HG03575 (cell line): ENCODE data around the gene TWIST2.

Experiments used
- ATAC-seq: cut with Tn5 transposase; IDR thresholded peaks from one replicate; pipeline ENCODE4 v1.9.1; 2021; ENCODE audit not compliant: unreplicated experiment, insufficient number of reproducible peaks, low FRiP score; ENCODE audit errors: extremely low read depth

Gene TWIST2

GRCh38 chr2:238896641-238897040, 48.8 kb downstream of the TWIST2 start:
- no peak for ATAC-seq

DNA sequence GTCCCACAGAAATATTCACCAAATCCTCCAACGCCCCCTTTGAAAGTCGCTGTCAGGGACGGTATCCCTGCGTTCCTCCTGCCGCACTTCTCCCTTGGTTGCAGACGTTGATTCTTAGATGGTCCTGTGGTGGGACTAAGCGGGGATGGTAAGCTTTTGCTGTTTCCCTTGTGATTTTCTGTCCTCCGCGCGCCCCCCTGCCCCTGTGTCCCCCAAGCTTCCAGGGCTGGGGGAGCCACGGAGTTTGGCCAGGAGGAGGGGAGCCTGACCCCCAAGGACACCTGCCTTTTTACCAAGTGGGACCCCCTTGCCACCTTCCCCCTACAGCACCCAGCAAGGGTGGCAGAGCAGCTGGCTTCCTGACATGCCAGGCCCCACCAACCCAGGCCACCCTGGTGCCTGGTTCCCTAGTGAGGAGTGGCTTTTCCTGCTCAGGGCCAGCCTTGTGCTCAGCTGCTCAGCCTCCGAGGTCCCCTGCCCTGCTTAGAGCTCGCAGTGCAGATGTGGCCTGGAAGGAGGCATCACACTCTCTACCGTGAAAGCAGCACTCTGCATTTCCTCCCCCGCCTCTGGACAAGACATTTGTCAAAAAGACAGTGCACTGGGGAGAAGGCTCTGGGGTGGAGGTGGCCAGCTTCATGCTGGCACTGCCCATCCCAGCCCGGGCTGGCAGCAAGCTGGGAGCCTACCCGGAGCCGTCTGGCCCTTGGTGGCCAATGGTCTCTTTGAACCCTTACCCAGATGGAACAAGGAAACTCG, 49.4 kb downstream of the TWIST2 start:
- no peak for ATAC-seq

DNA sequence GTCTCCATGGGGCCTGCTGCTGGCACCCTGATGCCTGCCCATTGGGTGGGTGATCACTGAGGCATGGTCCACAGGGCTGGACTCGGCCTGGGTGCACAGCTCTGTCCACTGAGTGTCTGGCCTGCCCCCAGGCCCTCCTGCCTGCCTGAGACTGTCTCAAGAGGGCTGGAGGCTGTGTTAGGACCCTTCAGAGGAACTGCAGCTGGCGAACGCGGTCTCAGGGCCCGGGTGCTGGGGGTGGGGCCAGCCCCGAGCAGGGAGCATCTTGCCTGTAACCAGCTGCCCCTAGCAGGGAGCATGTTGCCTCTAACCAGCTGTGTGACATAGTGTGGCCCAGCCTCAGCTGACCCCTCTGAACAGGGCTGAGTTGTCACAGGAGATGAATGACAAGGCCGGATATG, 50.0 kb downstream of the TWIST2 start:
- no peak for ATAC-seq

GRCh38 chr2:238898534-238899281, 50.8 kb downstream of the TWIST2 start:
- no peak for ATAC-seq

GRCh38 chr2:238899386-238899785, 51.5 kb downstream of the TWIST2 start:
- ATAC-seq: no peak

DNA sequence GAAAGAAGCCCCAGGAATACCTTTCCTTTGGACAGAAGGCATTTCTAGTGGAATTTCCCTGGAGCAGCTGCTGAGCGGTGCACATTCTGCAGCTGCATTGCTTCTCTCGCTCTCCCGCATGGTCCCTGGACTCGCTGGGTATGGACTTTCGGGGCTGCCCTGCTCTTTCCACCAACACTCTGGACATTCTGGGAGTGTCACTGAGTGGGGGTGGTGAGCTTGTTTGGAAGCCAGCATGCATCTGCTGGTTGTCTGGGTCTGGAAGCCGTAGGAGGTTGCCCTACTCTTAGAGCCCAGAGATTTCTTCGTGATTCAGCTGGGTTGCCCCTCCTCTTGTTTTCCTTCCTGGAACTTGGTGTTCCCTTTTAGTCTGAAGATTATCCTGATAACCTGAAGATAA, 52.6 kb downstream of the TWIST2 start:
- ATAC-seq: no peak

GRCh38 chr2:238901461-238902057, 53.7 kb downstream of the TWIST2 start:
- ATAC-seq: no peak

DNA sequence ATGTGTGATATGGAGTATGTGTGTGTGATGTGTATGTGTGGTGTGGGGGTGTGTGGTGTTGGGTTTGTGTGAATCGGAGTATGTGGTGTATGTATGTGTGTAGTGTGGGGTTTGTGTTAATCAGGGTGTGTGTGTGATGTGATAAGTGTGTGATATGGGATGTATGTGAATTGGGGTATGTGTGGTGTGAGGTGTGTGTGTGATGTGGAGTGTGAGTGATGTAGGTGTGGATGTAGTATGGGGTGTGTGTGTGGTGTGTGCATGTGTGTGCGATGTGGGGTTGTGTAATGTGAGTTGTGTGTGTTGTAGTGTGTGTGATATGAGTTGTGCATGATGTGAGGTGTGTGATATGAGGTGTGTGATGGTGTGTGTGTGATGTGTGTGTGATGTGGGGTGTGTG, 54.4 kb downstream of the TWIST2 start:
- ATAC-seq: no peak

GRCh38 chr2:238903141-238903540, 55.3 kb downstream of the TWIST2 start:
- ATAC-seq: no peak

DNA sequence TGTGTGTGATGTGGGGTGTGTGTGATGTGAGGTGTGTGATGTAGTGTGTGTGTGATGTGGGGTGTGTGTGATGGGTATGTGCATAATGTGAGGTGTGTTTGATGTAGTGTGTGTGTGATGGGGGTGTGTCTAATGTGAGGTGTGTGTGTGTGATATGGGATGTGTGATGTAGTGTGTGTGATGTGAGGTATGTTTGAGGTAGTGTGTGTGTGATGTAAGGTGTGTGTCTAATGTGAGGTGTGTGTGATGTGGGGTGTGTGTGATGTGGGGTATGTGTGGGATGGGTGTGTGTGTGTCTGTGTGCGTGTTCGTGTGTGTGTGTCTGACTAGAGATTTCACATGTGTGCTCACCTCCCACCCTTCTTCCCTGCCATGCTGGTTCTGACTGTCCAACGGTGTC, 56.3 kb downstream of the TWIST2 start:
- no peak for ATAC-seq

DNA sequence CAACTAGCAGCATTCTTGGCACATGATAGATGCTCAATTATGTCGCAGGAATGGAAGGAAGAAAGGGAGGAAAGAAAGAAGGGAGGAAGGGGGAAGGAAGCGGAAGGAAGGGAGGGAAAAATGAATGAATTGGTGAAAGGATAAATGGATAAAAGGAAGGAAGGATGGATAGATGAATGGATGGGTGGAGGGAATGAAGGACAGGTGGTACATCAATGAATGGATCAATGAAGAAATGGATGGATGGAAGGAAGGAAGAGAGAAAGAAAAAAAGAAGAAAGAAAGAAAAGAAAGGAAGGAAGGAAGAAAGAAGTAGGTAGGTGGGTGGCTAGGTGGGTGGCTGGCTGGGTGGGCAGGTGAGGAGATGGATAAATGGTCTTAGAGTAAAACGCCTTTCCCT, 56.8 kb downstream of the TWIST2 start:
- ATAC-seq: no peak

- no peak for ATAC-seq
These were observed 57.3 kb downstream of the TWIST2 start for GRCh38 chr2:238905224-238905623.

- no peak for ATAC-seq
These were observed 57.8 kb downstream of the TWIST2 start for GRCh38 chr2:238905644-238906043.

DNA sequence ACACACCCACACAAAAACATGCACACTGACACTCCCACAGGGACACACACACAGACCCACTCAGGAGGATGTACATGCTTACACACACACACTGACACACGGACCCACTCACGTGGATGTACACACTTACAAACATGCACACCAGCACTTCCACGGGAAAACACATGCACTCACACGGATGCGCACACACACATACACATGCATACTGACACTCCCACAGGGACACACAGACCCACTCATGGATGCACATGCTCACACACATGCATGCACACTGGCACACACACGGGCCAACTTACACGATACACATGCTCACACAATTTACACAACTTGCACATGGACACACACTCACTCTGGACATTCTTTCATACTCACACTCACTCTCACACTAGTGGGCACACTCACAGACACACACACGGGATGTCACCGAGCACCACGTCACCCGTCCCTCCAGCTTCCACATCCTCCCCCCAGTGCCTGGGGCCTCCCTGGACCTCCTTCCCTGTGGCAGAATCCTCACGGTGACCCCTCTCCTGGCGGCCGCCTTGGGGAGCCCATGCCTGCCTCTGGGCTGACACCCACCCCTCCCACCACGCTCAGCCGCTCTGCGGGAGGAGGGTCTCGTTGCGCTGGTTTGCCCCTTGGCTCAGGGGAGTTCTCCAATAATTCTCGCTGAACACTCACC, 58.5 kb downstream of the TWIST2 start:
- ATAC-seq: no peak

GRCh38 chr2:238906936-238907716, 59.2 kb downstream of the TWIST2 start:
- ATAC-seq: no peak

- no peak for ATAC-seq
These were observed 59.9 kb downstream of the TWIST2 start for GRCh38 chr2:238907717-238908173.

DNA sequence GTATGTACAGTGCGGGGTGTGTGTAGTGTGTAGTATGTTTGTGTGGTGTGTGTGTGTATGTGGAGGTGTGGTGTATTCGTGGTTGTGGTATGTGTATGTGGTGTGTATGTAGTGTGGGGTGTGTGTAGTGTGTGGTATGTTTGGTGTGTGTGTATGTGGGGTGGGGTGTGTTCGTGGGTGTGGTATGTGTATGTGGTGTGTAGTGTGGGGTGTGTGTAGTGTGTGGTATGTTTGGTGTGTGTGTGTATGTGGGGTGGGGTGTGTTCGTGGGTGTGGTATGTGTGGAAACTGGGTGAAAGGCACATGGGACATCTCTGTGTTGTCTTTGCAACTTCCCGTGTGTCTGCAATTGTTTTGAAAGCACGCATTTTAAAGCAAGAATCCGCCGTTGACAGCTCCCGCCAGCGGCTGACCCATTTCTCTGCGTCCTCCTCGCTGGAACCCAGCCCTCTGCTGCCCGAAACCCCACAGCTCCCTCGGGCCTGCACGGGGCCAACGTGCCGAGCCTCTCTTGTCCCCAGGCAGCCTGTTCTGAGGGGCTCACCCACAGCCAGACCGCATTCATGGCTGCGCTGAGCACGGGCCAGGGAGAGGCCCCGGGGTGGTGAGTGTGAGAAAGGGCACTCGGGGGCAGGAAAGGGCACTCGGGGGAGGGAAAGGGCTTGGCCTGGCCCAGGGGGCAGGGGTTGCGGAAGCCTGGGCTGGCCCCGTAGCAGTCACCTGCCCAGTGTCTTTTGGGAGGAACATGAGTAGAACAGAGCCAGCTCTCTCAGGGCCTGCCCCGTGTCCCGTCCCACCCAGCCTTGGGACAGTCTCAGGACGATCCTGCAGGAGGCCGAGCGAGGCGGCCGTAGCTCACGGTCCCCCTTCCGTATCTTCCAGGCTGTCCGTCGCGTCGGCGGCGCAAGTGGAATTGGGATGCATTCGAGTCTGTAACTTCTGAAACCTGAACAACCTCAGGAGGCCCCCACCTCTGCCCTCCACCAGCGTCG, 61.4 kb downstream of the TWIST2 start:
- ATAC-seq: no peak
